Fibroblast of mammary gland (primary cell): ENCODE measurements around the gene SEZ6L.

ENCODE experiments used
- DNase-seq: peaks from one replicate; pipeline ENCODE4 v3.0.0-alpha.2; 2010; ENCODE audit warnings: low read depth
- H3K4me3 ChIP-seq: 2 replicates; pipeline ENCODE4 v1.5.1; 2011; ENCODE audit warnings: low read depth, mild to moderate bottlenecking, low read length, moderate library complexity; ENCODE audit not compliant: control insufficient read depth
- TF ChIP-seq, protein P1 (sequence below): conservative IDR thresholded peaks from 2 replicates; pipeline ENCODE4 v1.5.1; 2011; ENCODE audit warnings: low read depth, low read length, inconsistent platforms; ENCODE audit not compliant: control insufficient read depth, insufficient read depth

Gene SEZ6L

DNA sequence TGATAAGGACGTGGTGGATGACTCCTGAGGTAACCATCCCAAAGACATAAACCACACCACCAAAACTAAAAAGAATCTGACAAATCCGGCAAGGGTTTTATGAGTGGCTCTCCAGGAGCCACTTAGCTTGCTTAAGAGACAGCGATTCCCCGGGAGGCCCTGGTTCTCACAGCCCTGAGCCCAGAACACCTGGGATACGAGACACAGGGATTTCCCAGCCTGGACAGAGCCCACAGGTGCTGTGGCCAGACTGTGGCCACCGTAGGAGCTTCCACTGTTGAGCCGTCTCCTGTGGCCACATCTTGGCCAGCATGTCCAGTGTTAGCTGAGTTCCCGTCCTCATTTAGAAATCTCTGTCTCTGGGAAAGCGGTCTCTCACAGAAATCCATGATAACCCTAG is 188.6 kb downstream of the SEZ6L start:
- TF ChIP-seq, protein P1, sequence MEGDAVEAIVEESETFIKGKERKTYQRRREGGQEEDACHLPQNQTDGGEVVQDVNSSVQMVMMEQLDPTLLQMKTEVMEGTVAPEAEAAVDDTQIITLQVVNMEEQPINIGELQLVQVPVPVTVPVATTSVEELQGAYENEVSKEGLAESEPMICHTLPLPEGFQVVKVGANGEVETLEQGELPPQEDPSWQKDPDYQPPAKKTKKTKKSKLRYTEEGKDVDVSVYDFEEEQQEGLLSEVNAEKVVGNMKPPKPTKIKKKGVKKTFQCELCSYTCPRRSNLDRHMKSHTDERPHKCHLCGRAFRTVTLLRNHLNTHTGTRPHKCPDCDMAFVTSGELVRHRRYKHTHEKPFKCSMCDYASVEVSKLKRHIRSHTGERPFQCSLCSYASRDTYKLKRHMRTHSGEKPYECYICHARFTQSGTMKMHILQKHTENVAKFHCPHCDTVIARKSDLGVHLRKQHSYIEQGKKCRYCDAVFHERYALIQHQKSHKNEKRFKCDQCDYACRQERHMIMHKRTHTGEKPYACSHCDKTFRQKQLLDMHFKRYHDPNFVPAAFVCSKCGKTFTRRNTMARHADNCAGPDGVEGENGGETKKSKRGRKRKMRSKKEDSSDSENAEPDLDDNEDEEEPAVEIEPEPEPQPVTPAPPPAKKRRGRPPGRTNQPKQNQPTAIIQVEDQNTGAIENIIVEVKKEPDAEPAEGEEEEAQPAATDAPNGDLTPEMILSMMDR: no peak
- no peak for DNase-seq
- no peak overlapping the region for H3K4me3 ChIP-seq

DNA sequence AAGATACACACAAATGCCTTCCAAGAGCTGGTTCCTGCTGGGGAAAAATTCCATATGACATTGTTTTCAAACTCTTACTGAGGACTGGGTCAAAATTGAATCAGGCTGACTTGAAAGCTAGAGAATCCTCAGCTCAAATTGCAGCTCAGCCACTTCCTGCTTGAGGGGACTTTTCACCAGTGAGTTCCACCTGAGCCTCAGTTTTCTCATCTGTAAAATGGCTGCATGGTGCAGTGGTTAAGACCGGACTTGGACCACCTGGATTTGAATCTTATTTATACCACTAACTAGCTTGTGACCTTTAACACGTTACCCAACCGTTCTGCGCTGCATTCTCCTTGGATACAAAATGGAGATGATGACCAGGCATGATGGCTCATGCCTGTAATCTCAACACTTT is 189.9 kb downstream of the SEZ6L start:
- no peak for DNase-seq
- H3K4me3 ChIP-seq: no peak overlapping the region
- TF ChIP-seq, protein P1: no peak

DNA sequence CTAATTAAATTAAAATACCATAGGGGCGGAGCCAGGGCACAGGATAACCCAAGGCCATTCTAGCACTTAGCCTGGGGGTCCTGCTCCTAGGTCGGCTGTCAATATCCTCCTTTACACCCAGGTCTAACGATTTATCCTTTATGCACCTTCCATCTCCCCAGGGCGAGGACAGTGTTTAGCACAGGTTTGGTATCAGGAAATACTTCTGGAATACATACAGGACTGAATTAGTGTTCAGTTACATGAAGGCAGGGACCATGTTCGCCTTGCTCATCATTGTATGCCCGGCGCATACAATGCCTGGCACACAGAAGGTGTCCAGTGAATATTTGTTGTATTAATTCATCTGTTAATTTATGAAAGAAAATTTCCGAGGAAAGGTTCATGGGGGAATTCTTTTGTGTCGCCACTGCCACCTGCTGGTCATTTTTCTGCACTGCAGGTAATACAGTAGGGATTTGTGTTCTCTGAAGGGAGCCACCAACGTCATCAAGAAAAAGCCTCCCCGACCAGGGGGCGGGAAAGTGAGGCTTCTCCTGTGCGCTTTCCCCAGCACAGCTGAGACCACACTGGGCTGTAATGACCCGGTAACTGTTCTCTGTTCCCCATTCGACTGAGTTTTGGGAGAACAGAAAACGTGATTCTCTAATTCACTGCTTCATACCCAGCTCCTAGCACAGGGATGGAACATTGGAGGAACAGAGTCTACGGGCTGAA is 191.1 kb downstream of the SEZ6L start:
- peak; percentile 76 for DNase-seq
- H3K4me3 ChIP-seq: no peak overlapping the region
- TF ChIP-seq, protein P1: peak; percentile 86

DNA sequence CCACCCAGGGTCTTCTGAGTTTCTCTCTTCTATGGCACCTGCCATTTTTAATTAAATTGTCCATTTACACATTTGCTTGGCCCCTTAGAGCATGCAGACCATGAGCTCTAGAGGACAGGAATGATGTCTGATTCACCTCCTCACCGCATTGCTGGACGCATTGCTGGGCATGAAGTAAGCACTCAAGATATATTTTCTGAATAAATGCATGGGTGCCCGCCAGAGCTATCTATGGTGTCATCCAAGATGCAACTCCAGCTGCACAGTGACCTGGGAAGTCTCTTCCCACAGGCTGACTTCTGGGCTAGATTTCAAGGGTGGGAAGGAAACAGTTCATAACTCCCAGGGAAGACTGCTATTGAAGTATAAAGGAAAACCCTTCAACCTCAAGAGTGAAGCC is 193.2 kb downstream of the SEZ6L start:
- H3K4me3 ChIP-seq: no peak overlapping the region
- TF ChIP-seq, protein P1: no peak
- DNase-seq: peak; percentile 68

DNA sequence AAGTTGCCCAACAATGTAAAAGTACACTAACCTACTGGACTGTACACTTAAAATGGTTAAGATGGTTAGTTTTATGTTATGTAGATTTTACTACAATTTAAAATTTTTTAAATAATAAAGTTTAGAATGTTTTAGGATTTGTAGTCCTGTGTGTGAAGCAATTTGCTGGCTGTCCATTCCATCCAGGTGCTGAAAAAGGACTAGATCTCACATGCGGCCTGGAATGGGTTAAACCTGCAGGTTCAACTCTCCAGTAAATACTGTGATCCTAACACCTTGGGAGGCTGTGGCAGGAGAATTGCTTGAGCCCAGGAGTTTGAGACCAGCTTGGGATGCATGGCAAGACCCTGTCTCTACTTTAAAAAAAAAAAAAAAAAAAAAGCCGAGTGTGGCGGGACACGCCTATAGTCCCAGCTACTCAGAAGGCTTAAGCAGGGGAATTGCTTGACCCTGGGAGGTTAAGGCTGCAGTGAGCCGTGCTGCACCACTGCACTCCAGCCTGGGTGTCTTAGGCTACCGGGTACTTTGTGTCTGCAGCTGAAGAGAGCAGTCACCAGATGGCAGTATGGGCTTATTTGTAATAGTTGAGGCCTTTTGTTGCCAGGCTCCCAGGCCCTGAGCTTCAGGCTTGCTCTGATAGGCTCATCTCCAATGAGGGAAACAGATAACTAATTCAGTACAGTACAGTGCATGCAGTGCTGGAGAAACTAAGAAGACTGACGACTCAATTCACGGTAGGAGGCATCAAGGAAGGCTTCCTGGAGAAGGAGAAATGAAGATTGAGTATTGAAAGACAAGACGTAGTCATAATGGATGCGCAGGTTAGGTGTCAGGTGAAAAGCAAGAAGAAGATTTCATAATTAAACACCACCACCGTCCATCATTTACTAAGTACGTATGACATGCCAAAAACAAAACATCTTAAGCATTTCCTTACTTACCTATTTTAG is 195.1 kb downstream of the SEZ6L start:
- H3K4me3 ChIP-seq: no peak overlapping the region
- peak; percentile 77 for DNase-seq
- TF ChIP-seq, protein P1: peak; percentile 65

DNA sequence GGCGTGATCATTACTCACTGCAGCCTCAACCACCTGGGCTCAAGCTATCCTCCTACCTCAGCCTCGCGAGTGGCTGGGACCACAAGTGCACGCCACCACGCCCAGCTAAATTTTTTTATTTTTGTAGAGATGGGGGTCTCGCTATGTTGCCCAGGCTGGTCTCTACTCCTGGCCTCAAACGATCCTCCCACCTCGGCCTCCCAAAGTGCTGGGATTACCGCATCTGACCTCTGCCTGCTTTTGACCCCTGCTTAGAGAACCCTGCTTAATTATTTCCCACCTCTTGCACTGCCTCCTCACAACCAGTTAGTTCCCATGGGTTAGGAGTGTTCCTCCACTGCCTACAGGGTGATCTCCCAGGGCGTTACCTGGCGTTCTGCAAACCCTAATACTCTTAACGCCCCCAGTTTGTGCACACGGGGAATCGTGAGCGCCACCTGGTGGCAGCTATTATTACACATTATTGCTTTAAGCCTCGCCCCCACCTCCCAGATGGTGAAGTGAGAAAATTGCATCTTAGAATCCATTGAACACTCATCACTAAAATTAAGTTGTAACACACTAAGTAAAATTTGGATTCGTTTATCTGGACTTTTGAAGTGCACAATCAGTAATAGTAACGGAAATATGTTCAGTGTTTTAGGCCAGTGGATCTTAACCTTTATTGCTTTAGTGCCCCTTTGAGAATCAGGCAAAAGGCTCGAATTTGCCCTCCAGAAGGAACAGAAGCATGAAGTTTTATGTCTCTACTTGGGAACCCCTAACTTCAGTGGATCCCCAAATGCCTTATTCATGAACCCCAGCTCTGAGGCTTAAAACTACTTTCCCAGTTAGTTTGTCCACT is 198.4 kb downstream of the SEZ6L start:
- peak; percentile 52 for DNase-seq
- TF ChIP-seq, protein P1: peak; percentile 82
- H3K4me3 ChIP-seq: no peak overlapping the region
